Mammary epithelial cell (primary cell): Measurements from ENCODE around the gene SULT1A2.
"Not testable (repeated sequence)": the region's sequence is repeated elsewhere in the genome, so short reads cannot be mapped to it uniquely, and the experiment has no call there.

Experiments
- EZH2 ChIP-seq: IDR thresholded peaks from 2 replicates; pipeline ENCODE4 v1.6.1; 2012; ENCODE audit warnings: low read length, inconsistent platforms, borderline replicate concordance
- TF ChIP-seq, protein P1 (sequence below), 2 donors: IDR thresholded peaks in 1 of 2; conservative IDR thresholded peaks in 1 of 2; 2 replicates each; pipeline ENCODE4 v1.5.1; 2011 to 2012; ENCODE audit warnings: inconsistent platforms in 2 of 2, low read length in 2 of 2, mild to moderate bottlenecking in 2 of 2, control low read depth in 1 of 2, low read depth in 1 of 2; ENCODE audit not compliant: insufficient read depth in 1 of 2; ENCODE audit errors: extremely low read depth in 1 of 2

DNA sequence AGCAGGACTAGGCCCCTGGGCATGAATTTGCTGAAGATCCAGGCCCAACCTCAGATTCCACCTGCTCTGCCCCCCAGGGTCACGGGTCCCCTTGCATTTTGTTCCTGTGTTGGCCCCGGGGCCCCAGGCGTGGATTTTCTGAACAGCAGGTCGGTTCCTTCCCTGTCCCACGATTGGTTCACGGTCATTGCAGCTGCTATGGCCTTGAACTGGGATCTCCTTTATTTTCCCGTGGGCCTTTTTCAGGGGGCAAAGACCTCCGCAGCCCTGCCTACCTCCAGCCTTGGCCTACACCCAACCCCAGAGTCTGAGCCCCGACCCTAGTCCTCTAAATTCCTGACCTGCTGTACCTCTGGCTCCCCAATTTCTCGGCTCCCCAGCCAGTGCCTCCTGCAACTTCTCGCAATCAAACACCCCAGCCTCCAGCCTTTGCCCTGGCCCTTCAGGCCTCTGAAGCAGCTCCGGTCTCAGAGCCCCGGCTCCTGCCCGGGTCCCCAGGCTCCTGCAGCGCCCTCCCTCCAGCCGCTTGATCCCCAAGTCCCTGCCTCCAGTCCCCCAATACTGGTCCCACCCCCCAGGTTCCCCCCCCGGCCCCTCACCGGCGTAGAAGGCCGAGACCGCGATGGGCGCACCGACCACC lies 25.8 kb upstream of the SULT1A2 start:
- TF ChIP-seq, protein P1, sequence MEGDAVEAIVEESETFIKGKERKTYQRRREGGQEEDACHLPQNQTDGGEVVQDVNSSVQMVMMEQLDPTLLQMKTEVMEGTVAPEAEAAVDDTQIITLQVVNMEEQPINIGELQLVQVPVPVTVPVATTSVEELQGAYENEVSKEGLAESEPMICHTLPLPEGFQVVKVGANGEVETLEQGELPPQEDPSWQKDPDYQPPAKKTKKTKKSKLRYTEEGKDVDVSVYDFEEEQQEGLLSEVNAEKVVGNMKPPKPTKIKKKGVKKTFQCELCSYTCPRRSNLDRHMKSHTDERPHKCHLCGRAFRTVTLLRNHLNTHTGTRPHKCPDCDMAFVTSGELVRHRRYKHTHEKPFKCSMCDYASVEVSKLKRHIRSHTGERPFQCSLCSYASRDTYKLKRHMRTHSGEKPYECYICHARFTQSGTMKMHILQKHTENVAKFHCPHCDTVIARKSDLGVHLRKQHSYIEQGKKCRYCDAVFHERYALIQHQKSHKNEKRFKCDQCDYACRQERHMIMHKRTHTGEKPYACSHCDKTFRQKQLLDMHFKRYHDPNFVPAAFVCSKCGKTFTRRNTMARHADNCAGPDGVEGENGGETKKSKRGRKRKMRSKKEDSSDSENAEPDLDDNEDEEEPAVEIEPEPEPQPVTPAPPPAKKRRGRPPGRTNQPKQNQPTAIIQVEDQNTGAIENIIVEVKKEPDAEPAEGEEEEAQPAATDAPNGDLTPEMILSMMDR (conservative IDR thresholded peaks at IDR 0.05 in 1 of 2, IDR thresholded peaks at IDR 0.05 in 1 of 2; ENCODE audit: extremely low read depth in 1 of 2, insufficient read depth in 1 of 2, low read depth in 1 of 2, low read length in 2 of 2) = not testable (repeated sequence)
- not testable (repeated sequence) for TF ChIP-seq EZH2
